ENCODE results near the gene LHFPL2.

The LHFPL2 gene

DNA sequence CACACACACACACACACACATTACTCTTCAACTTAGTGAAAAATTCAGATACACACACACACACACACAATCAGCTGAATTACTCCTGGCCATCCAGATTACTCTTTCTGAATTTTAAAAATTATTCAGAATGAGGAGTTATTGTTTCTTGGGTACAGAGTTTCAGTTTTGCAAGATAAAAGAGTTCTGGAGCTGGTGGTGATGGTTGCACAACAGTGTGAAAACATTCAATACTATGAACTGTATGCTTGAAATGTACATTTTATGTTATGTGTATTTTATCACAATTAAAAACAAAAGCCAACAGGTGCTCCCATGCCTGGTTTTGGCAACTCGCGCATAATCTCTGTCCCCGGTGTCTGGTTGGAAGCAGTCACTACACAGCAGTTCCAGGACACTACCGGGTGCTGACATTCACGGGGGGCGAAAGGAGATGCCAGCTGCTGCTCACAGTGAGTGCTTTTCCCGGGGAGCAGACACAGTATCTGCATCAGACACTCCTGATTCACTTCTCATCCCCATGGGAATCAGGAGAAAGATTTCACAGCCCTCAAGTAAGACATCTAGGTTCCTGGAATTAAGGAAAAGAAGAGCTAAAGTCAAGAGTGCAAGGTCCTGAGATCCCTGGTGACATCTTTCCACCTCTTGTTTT, 55.7 kb downstream of the LHFPL2 start:
- no peak for FAIRE-seq

DNA sequence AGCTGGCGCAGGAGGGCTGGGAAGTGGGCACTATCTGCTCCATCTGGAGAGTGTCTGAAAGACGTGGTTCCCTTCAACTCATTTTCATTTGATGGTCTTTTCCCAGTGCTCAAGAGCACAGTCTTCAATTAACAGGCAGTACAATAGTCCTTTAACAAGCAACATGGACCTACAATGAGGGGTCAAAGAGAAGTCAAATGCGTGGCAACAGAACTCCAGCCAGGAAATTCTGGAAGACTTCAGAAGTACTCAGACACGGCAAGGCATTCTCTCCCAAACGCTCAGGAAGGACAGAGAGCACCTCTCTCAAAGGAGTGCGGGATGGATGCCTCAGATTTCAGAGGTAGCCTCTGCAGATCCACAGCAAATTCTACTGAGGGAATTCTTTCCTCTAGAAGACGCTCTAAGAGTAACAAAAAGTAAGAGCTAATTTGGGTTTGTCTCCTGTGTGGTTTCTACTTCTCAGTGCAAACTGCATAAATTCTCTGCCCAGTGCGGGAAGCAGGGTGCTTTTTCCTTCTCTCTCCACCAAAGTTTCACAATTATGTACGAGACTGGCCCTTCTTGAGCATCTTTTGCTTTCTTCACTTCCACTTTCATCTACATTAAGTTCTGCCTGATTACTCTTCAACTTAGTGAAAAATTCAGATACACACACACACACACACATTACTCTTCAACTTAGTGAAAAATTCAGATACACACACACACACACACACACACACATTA, 56.4 kb downstream of the LHFPL2 start:
- FAIRE-seq = no peak

DNA sequence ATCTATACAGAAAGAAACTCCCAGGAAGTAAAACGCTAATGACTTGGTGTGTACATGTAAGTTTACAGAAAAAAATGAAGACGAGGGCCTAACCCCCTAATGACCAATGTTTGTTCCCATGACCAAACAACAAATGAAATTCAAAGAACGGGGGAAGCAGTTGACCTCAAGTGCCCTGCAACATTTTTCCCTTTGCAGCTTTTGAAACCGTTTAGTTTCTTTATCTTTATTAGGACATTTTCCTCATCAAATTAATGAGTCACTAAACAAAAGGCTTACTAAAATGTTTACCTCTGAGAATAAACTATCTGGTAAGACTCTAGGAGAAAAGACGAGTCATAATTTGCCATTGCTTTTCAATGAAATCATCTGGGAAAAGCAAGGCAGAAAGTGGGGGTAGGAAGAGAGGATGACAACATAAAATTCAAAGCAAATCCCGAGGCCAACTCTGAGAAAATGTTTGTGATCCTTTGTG, 57.4 kb downstream of the LHFPL2 start:
- FAIRE-seq = no peak

DNA sequence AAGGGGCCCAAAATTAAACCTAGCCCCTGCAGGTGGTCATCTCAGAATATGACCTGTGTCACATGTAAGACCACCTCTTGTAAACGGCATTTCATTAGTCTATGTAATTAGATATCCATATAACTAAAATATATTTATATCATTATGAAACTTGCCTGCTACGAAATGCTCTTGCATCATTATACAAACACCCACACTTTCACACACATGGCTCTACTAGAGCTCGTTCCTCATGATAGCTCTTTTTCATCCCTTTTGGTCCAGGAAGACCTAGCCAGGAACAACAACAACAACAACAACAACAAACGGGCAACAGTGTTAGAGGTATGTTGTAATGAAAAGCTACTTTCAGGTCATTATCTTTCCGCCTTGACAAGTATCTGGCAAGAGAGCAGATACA, 58.6 kb downstream of the LHFPL2 start:
- no peak for FAIRE-seq

DNA sequence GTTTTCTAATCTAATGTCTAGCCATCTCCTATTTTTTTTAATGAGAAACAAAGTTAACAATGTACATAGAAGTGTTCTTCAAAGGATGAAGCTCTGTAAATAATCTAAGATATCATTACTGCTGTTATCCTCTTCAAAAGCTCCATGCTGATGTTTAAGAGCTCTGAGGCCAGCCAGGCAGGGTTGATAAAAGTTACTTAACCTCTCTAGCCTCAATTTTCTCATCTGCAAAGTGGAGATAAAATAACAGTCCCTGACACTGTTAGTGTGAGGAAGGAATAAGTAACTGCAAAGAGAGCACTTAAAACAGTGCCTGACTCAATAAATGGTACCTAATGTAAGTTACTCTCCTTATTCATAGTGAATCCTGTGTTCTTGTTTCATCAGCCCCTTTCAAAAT, 60.1 kb downstream of the LHFPL2 start:
- FAIRE-seq = no peak

DNA sequence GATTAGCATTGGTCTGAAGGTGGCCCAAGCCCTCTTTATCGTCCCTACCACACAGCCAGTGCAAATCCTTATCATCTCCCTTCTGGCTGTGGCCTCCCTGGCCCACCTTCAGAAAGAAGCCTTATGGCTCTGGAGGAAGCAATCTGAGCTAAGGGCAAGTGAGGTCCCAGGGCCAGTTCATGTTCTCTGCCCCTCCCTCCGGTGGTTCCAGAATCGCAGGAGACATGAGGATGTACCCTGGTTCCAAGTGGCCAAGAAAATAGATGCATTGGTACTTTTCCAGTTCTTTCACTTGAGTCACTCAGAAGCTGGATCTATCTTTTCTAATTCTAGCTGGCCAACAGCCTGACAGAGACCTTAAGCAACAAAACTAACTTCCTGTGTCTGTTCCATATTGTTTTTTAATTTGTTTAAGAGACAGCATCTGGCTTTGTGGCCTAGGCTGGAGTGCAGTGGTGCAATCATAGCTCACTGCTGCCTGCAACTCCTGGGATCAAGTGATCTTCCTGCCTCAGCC, 60.7 kb downstream of the LHFPL2 start:
- FAIRE-seq = no peak

DNA sequence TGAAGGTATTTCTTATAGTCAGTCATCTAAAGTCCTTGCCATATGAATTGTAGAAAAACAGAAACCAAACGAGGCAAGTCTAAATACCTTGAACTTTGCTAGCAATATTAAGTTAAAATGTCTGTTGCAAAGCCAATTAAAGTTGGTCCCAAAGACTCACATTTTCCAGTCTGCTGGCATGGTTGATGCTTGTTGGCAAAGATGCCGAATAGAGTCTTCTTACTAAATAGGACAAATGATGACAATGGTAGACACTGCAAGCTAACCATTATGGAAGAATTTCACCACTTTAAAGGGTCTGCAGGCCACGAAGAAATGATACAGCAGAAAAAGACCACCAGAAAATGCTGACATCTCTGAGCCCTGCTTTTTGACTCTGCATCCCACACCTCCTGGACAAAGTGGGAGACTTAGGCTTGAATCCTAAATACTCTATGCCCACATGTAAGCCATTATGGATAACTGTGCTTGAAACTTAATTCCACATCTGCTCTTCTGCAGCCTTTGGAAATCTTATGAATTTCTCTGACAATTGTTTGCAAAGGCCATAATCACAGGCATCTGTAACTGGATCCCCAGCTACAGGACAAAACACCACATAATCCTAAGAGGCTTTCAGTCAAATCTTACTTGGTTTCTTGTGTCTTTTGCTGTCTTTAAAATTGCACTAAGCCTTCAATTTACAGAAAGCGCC, 61.3 kb downstream of the LHFPL2 start:
- FAIRE-seq = no peak

DNA sequence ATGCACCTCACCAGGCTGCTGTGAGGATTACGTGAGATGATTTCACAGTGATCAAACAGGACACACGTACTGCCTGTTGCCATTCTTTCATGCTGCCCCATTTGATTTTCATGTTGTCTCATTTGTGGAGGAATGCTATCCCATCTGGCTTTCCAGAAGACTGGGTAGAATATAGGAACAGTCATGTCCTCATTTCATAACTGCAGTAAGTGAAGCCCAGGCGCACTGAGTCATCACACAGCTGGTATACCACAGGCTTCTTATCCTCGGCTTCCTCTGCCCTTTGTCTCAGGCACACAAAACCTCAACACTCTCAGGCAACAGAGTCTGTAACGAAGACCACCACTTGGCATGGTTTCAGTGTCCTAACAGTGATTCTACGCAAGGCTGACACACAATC, 62.3 kb downstream of the LHFPL2 start:
- no peak for FAIRE-seq

DNA sequence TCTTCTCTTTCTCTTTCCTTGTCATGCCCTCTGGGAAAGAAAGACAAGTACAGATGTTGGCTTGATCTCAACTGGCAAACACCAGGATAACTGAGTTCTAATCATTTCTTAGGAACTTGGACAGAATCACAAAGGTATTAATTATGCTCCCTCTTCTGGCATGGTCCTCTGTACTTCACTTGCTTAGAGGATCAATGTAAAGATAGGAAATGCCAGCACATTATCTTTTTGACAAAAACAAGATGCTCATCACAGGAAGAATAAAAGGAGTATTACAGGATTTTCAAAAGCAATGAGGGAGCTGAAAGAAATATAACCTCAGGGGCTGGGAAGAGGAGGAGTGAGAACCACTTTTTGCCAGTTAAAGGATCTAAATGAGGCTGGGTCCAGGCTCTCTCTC, 70.6 kb downstream of the LHFPL2 start:
- FAIRE-seq = no peak

DNA sequence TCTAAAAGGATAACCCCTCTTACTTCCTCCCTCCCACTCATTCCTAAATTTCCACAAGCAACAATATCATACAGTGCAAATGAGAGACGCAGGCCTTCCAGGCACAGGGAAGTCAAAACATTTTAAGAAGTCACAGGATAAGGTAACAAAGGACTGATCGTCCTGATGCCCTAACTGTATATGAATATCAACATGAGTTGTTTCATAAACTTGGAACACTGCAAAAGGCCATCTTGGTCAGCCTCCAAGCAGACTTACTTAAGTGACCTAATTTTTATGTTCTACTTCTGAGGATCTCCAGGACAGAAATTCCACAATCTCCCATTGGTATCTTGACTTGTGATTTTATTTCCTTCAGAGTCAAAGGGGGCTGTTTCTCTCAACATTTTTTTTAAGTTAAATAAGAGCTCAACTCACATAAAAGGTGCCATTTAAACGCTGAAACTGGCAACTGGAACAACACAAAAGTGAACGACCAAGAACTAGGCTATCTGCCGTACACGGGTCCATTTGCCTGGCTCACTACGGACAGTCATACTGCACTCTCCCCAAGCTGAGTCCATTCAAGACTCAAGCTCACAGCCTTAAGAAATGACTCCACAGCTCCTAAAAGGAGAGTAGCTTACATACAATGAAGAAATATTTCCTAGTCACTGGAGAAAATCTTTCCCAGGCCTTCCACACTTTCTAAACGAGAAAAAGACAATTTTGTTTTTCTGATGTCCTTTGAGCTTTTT, 71.3 kb downstream of the LHFPL2 start:
- no peak for FAIRE-seq

DNA sequence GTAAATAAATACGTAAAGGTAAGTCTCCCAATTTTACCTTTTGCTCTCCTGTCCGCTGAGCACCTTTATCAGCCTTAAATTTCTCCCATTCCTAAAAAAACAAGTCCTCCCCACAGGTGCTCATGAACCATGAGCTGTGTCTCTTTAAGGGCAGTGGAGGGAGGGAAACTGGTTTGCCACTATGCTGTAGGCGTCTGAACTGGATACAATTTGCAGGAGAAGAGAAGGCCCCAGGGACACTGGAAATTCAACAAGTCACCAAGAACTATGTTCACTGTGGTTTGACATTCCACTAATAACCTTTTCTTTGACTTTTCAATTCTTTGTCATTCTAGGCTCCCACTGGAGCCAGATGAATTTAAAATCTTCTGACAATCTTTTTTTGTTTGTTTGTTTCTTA, 72.2 kb downstream of the LHFPL2 start:
- no peak for FAIRE-seq

DNA sequence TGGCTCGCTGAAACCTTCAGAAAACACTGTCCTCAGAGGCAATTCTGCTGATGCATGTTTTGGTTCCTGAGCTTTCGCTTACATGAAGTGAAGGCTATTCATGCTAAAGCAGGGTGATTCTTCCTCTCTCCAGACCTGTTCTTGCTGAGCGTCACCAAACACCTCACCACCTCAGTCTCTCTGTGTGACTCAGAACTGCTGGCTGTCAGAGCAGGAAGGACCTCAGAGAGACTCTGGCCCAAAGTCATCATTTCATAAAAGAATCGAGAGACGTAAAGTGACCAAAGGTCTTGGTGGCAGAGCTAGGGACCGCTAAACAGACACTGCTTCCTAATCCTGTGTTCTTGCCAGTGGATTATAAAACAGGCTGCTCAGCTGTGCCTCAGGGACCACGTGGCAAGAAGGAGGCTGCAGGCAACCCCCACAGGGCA, 73.8 kb downstream of the LHFPL2 start:
- no peak for FAIRE-seq

DNA sequence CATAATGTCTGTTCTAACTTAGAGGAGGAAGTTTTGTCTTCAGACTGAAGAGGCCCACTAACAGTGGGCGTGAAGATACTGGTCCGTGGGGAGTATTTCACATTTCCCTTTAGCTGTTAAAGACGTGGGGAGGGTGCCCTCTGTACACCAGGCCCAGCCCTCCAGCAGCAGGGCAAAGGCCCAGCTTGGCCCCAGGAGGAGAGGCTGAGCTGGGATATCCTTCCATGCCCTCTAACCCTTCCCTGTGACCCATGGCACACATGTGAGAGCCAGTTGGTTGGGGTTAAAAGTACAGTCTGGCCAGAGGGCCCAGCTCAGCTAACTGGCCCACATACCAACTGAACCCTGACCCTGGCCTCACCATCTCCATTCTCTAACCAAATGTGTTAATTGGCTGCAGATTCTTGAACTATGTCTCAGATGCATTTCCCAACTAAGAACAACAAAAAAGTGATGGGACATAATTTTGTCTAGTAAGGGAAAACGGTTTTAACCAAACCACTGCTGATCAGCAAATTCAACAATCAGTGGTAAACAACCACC, 74.4 kb downstream of the LHFPL2 start:
- no peak for FAIRE-seq

DNA sequence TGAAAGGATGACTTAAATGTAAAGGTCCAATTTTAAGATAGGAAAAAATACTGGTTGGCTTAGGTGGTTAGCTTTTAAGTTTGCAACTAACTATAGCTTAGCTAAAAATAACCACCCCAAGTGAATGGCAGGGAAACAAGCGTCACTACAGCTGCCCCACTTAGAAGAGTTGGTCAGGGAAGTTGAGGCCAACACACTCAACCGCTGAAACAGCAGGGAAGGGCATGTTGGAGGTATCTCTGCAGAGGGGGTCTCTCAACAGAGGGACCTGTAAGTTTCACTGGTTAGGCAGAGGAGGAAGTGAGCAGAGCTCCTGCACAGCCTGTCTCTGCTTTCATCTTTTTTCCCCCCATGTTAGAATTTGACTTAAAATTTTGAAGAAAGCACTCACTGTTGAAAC, 75.3 kb downstream of the LHFPL2 start:
- FAIRE-seq = no peak

DNA sequence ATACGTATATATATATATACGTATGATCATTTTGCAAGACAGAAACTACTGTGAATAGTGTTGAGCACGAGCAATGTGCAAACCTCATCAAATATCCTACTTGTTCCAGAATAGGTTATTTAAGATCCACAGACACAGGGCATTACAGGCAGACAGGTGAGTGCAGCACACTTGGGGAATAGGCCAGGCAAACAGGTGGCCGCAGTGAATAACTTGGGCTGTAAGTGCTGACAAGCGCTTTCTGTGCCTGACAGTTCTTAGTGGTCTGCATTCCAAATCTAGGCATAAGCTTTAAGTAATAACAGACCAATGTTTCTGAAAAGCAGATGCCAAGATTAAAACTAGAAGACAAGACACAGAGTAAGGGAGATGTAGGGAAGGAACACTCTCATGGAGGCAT, 77.9 kb downstream of the LHFPL2 start:
- no peak for FAIRE-seq

DNA sequence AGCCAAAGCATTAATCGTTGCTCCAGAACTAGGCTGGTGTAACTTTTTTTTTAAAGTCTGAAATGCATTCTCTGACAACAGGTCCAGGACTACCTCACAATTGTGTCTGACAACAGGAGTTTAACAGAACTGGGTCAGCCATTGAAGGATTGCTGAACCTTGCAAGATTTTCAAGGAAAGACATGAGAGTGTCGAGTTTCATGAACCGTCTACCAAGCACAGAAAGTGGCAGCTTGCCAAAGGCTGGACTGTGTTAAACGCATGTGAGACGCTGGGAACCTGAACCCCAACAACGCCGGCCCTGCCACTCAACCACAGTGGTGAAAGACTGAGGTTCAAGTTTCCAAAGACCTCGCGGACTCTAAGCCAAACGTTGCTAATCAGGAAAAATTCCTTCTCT, 79.1 kb downstream of the LHFPL2 start:
- FAIRE-seq = no peak

DNA sequence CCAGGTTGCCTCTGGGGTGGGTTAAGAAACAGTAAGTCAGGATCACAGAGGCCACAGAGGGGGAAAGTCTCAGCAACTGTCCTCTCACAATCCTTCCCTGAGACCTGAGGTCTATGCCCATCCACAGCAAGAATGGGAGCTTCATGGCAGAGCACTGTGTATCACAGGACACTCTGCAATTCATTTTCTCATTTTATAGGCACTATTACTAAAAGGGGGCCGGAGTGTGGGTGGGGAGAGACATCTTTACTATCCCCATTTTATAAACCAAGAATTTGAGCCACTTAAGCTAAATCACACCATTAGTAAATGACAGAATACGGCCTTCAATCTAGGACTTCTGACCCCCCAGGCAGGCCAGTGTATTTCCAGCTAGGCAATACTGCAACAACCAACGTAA, 79.9 kb downstream of the LHFPL2 start:
- FAIRE-seq = no peak

DNA sequence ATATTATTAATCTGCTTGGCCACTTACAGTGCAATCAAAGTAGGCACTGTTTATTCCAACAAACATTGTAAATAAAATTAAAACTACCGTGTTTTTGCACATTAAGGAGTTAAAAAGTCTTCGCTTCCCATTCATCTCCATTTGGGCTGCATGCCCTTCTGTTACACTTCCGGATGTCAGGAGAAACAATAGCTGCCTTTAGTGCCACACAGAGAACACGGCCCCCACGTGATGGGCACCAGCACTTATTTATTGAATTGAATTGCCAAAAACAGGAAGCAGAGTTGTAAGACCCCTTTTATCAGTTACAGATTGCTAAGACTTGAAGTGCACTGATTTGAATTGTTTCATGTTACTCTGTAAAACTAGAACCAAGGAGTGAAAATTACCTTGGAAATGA, 80.4 kb downstream of the LHFPL2 start:
- no peak for FAIRE-seq

DNA sequence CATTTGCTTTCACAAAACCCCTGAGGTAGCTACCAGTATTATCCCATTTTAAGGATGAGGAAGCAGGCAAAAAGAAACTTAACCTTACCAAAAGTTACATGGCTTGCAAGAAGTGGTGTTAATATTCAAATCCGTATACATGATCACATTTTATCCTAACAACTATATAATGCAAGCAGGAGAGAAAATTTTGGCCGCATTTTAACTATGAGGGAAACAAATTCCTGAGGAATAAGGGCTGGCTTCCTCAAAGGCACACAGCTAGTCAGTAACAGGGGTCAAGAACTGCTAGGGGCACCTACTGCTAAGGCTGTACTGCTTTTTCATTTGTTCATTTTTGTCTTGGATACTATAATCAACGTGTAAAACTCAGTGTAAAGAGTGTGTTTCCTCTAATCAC, 81.0 kb downstream of the LHFPL2 start:
- no peak for FAIRE-seq

DNA sequence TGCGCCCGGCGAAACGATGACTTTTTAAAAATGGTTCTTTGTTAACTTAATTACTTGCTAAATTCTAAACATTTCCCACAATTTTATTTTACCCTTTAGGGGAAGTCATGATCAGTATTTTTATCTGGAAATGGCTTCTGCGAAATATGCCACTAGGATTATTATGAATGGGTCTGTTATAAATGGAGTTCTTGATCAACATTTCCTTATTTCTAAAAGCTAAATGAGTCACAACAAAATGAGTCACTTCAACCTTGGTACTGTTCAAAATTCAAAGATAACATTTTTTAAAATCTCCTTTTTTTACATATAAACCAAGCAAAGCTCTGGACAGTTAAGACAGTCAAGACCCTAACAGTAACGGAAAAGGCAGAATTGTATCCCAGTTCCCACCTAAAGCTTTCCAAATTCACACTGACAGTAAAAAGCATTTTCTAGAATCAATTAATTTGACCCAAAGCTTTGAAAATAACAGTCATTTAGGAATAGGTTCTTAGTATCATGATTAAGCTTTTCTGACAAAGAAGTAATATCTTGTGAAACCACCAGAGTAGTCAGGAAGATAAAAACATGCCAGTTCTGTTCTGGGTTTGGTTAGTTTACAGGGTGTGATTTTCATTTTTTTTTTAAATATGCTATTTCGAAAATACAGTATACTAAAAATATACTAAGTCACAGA, 81.7 kb downstream of the LHFPL2 start:
- FAIRE-seq = no peak

DNA sequence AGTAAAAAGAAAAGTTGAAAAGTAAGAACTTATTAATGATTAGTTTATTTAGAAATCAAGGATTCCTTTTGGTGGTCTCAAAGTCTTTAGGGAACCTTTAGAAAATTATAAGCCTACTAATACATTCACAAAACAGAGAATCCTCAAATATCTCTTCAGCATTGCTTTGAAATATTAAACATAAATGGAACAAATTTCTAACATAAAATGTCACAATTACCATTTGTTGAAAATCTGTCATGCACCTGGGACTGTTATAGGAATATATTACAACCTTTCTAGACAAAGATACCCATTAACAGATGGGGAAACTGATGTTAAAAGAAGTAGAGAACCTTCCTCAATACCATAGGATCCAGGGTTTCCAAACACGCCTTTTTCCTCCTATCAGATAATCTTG, 83.2 kb downstream of the LHFPL2 start:
- FAIRE-seq = no peak

DNA sequence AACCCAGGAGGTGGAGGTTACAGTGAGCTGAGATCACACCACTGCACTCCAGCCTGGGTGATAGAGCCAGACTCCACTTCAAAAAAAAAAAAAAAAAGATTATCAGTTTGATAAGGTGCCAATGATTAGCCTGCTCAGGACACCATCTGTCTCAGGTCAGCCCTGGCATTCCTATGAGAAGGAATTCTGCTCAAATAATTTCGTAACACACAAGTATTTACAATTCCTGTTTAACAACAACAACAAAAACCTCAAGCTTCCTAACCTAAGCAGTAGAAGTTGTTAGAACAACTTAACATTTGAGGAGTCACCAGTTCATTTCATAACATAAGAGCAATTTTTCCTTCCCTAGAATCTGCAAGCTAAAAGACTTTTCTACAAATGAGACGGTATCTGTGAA, 85.0 kb downstream of the LHFPL2 start:
- no peak for FAIRE-seq

Data from G401.6 (cell line).